SK-N-MC (cell line): ENCODE results near the gene CELF2.

Experiments
- EZH2 ChIP-seq: fragments of 200-600 bp; sonication (generic); IDR thresholded peaks from one replicate; pipeline ENCODE4 v1.6.1; 2017; ENCODE audit warnings: antibody characterized with exemption
- POLR2AphosphoS5 ChIP-seq: IDR thresholded peaks from 2 replicates; pipeline ENCODE4 v1.6.1; 2012; ENCODE audit warnings: mild to moderate bottlenecking, low read depth, low read length, borderline replicate concordance

- no peak for TF ChIP-seq EZH2
- no peak for TF ChIP-seq POLR2AphosphoS5
Observed at GRCh38 chr10:11320809-11321520, 303.3 kb downstream of the CELF2 start.
